ENCODE measurements around the gene SCFD2. TPM values are rescaled to one million over a fixed set of nuclear protein-coding genes. Genes with fewer than 3 reads are reported as not detected.

Gene SCFD2
- total and polyA plus RNA-seq, 12 donors: 2.9 to 15.0 (median 9.7) TPM

- Histone ChIP-seq H3K27ac (no peak overlapping the region), H3K27me3 (no peaks in the 10 kb centered on the region), H3K36me3 (no peaks in the 10 kb centered on the region), H3K4me3 (no peak overlapping the region), H3K4me1 (peaks cover 3 to 24% (median 13%) of the 10 kb centered on the region in 9 donors), H3K9me3 (no peaks in the 10 kb centered on the region)
- intact Hi-C loops (cut with DNase I): no loop called here
- DNase-seq (no peak), ATAC-seq (peak in 5 of 8 donors; percentile 34 to 82 (median 59))
- 59 to 61% methylated on average over 3 of the region's 3 CpGs for WGBS, 2 donors
- TF ChIP-seq CTCF (IDR thresholded peaks at IDR 0.05): no peak
These were observed 531.8 kb downstream of the SCFD2 start for GRCh38 chr4:52833941-52834525.

DNA sequence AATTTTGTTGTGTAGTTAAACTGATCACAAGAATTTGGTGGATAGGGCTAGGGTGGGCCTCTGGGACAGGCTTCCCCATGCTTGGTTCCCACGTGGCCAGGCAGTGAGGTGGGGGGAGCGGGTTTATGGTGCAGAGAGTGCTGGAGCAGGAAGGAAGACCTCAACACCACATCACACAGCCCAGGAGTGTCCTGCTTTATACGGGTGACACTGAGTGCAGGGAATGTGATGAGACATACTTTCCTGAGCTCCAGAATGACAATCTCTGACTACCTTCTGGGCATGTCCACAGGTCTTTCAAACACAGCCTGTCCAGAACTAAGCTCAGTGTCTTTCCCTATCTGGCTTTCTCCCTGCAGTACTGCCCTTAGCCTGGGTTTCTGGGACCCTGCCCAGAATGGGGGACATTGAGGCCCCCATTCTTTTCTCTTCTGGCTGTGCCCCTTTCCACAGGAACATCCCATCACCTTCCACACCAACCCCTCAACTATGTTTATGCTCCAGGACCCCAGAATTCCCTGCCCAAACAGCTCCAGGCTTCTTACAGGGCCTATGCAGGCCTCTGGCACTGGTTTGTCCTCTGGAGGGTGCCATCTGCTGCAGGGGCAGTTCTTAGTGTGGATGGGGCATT lies 540.3 kb downstream of the SCFD2 start:
- Histone ChIP-seq H3K4me3 (no peak overlapping the region), H3K9me3 (no peaks in the 10 kb centered on the region), H3K27ac (peak overlapping the region in 7 of 10 donors; percentile 45 to 81 (median 77)), H3K36me3 (no peaks in the 10 kb centered on the region), H3K27me3 (no peaks in the 10 kb centered on the region), H3K4me1 (peaks cover 0 to 19% (median 7%) of the 10 kb centered on the region in 9 donors)
- DNase-seq (no peak), ATAC-seq (peak in 5 of 8 donors; percentile 16 to 54 (median 46))
- WGBS, 2 donors: 36 to 50% methylated on average over 3 of the region's 3 CpGs
- TF ChIP-seq CTCF (IDR thresholded peaks at IDR 0.05): no peak
- intact Hi-C loops (cut with DNase I): no loop called here

- H3K4me3 ChIP-seq: no peak overlapping the region
- no peak for TF ChIP-seq CTCF (IDR thresholded peaks at IDR 0.05)
- ATAC-seq: peak; percentile 78 to 96 (median 94)
- intact Hi-C loops (cut with DNase I): no loop called here
- peak overlapping the region in 9 of 10 donors; percentile 9 to 81 (median 76) for H3K27ac ChIP-seq
- H3K4me1 ChIP-seq: peaks cover 0 to 19% (median 7%) of the 10 kb centered on the region in 9 donors
- H3K27me3 ChIP-seq: no peaks in the 10 kb centered on the region
- no peaks in the 10 kb centered on the region for H3K9me3 ChIP-seq
- 30 to 52% methylated on average over 12 of the region's 12 CpGs for WGBS, 2 donors
- H3K36me3 ChIP-seq: no peaks in the 10 kb centered on the region
- DNase-seq: peak; percentile 36 to 53
These were observed 541.0 kb downstream of the SCFD2 start for GRCh38 chr4:52824603-52825459.

DNA sequence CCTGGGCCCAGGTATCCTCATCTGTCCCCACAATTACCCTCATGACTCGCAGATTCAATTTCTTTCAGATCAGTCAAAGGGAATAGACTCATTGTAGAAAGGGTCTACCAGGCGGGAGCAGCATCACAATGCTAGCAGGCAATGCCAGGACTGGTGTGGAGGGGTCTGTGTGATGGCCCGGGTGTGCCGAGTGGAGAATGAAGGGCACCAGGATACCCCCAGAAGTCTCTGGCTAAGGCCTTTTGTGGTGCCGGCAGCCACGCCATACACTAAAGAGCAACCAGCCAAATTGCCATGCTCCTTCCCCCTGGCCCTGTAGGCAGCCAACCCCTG lies 541.6 kb downstream of the SCFD2 start:
- Histone ChIP-seq H3K4me1 (peaks cover 0 to 19% (median 7%) of the 10 kb centered on the region in 9 donors), H3K36me3 (no peaks in the 10 kb centered on the region), H3K27me3 (no peaks in the 10 kb centered on the region), H3K27ac (peak overlapping the region in 8 of 10 donors; percentile 12 to 81 (median 76)), H3K4me3 (no peak overlapping the region), H3K9me3 (no peaks in the 10 kb centered on the region)
- DNase-seq: no peak
- ATAC-seq: peak in 1 of 8 donors; percentile 53
- intact Hi-C loops (cut with DNase I): no loop called here
- TF ChIP-seq CTCF (IDR thresholded peaks at IDR 0.05): no peak
- 81 to 85% methylated on average over 6 of the region's 6 CpGs for WGBS, 2 donors

Measured in heart right ventricle (tissue), 16 donors.